H9 (cell line): Measurements from ENCODE around the gene EDDM13. TPM values are rescaled to one million over a fixed set of nuclear protein-coding genes. Genes with fewer than 3 reads are reported as not detected.
A peak's percentile ranks its signal among the peaks of the same experiment; 100 is the strongest.

Experiments used
- DNase-seq: peaks from one replicate; pipeline ENCODE4 v3.0.0-alpha.2; 2017
- H2AFZ ChIP-seq: one replicate; pipeline ENCODE4 v1.6.1; 2013; ENCODE audit warnings: mild to moderate bottlenecking, low read length, control low read depth, moderate library complexity
- H2AK5ac ChIP-seq: 2 replicates; pipeline ENCODE4 v1.6.1; 2013; ENCODE audit warnings: low read length, control low read depth, mixed read lengths; ENCODE audit not compliant: insufficient read length
- H2BK120ac ChIP-seq: one replicate; pipeline ENCODE4 v1.6.1; 2013; ENCODE audit warnings: low read depth, mild to moderate bottlenecking, low read length, control low read depth, inconsistent platforms; ENCODE audit not compliant: poor library complexity, severe bottlenecking
- H2BK12ac ChIP-seq: 2 replicates; pipeline ENCODE4 v1.6.1; 2013; ENCODE audit warnings: low read length, control low read depth, mixed read lengths, low read depth; ENCODE audit not compliant: insufficient read length
- H2BK15ac ChIP-seq: 2 replicates; pipeline ENCODE4 v1.6.1; 2013; ENCODE audit warnings: low read depth, low read length, control low read depth
- H2BK20ac ChIP-seq: one replicate; pipeline ENCODE4 v1.6.1; 2013; ENCODE audit warnings: low read depth, mild to moderate bottlenecking, low read length, control low read depth, inconsistent platforms; ENCODE audit not compliant: poor library complexity, severe bottlenecking
- H2BK5ac ChIP-seq: 2 replicates; pipeline ENCODE4 v1.6.1; 2013; ENCODE audit warnings: low read length, control low read depth, mixed read lengths; ENCODE audit not compliant: insufficient read length
- H3K14ac ChIP-seq: 2 replicates; pipeline ENCODE4 v1.6.1; 2013; ENCODE audit warnings: low read length, control low read depth; ENCODE audit not compliant: insufficient read depth
- H3K18ac ChIP-seq: 2 replicates; pipeline ENCODE4 v1.6.1; 2013; ENCODE audit warnings: low read depth, mild to moderate bottlenecking, mixed read lengths, low read length, control low read depth; ENCODE audit not compliant: insufficient read length
- H3K23ac ChIP-seq: 2 replicates; pipeline ENCODE4 v1.6.1; 2013; ENCODE audit warnings: low read length, control low read depth, mixed read lengths, low read depth; ENCODE audit not compliant: insufficient read length
- H3K23me2 ChIP-seq: 2 replicates; pipeline ENCODE4 v1.6.1; 2013; ENCODE audit warnings: low read depth, mild to moderate bottlenecking, mixed read lengths, low read length, control low read depth; ENCODE audit not compliant: insufficient read length, poor library complexity, severe bottlenecking
- H3K27ac ChIP-seq: 2 replicates; pipeline ENCODE4 v1.5.1; 2013; ENCODE audit warnings: low read length, control low read depth, mixed read lengths, low read depth; ENCODE audit not compliant: insufficient read length
- H3K27me3 ChIP-seq: 2 replicates; pipeline ENCODE4 v1.6.1; 2013; ENCODE audit warnings: low read length, control low read depth, inconsistent platforms; ENCODE audit not compliant: insufficient read depth
- H3K4ac ChIP-seq: 2 replicates; pipeline ENCODE4 v1.6.1; 2013; ENCODE audit warnings: low read depth, mild to moderate bottlenecking, control low read depth, inconsistent platforms, low read length, moderate library complexity
- H3K4me1 ChIP-seq: 2 replicates; pipeline ENCODE4 v1.6.1; 2013; ENCODE audit warnings: low read length, control low read depth, inconsistent platforms; ENCODE audit not compliant: insufficient read depth
- H3K4me2 ChIP-seq: 2 replicates; pipeline ENCODE4 v1.6.1; 2013; ENCODE audit warnings: low read length, control low read depth, mixed read lengths; ENCODE audit not compliant: insufficient read length, insufficient read depth
- H3K56ac ChIP-seq: 2 replicates; pipeline ENCODE4 v1.6.1; 2013; ENCODE audit warnings: low read depth, mild to moderate bottlenecking, mixed read lengths, low read length, control low read depth; ENCODE audit not compliant: insufficient read length
- H3K79me1 ChIP-seq: 2 replicates; pipeline ENCODE4 v1.6.1; 2013; ENCODE audit warnings: low read depth, mild to moderate bottlenecking, moderate library complexity, low read length, control low read depth, inconsistent platforms; ENCODE audit not compliant: insufficient read depth, poor library complexity, severe bottlenecking
- H3K79me2 ChIP-seq: 2 replicates; pipeline ENCODE4 v1.6.1; 2013; ENCODE audit warnings: low read length, control low read depth, inconsistent platforms; ENCODE audit not compliant: insufficient read depth
- H3K9ac ChIP-seq: 2 replicates; pipeline ENCODE4 v1.6.1; 2013; ENCODE audit warnings: low read length, control low read depth, mixed read lengths; ENCODE audit not compliant: insufficient read length; ENCODE audit errors: extremely low read depth
- H3K9me3 ChIP-seq: one replicate; pipeline ENCODE4 v1.6.1; 2013; ENCODE audit warnings: low read depth, low read length, inconsistent platforms; ENCODE audit not compliant: control insufficient read depth
- H3T11ph ChIP-seq: one replicate; pipeline ENCODE4 v1.6.1; 2013; ENCODE audit warnings: mild to moderate bottlenecking, low read length, control low read depth, inconsistent platforms
- H4K20me1 ChIP-seq: one replicate; pipeline ENCODE4 v1.6.1; 2013; ENCODE audit not compliant: control insufficient read depth, insufficient read length, insufficient read depth
- H4K5ac ChIP-seq: 2 replicates; pipeline ENCODE4 v1.6.1; 2013; ENCODE audit warnings: low read depth, mild to moderate bottlenecking, mixed read lengths, low read length, control low read depth; ENCODE audit not compliant: insufficient read length
- H4K8ac ChIP-seq: replicated peaks from 2 replicates; pipeline ENCODE4 v1.6.1; 2013; ENCODE audit warnings: low read length, control low read depth, mixed read lengths, low read depth; ENCODE audit not compliant: insufficient read length
- H4K91ac ChIP-seq: 2 replicates; pipeline ENCODE4 v1.6.1; 2013; ENCODE audit warnings: low read depth, mild to moderate bottlenecking, moderate library complexity, mixed read lengths, low read length, control low read depth; ENCODE audit not compliant: insufficient read length
- H3K27ac Mint-ChIP-seq, 3 experiments: 2 replicates in 2 of 3; 3 replicates in 1 of 3; pipeline ENCODE4 v1.8.0; 2020 to 2021; ENCODE audit warnings: mixed read lengths in 3 of 3, mild to moderate bottlenecking in 1 of 3, moderate library complexity in 1 of 3
- H3K27me3 Mint-ChIP-seq: 2 replicates; pipeline ENCODE4 v1.8.0; 2021; ENCODE audit warnings: low read depth, mild to moderate bottlenecking, moderate library complexity, mixed read lengths
- H3K36me3 Mint-ChIP-seq, 3 experiments: 2 replicates in 2 of 3; 3 replicates in 1 of 3; pipeline ENCODE4 v1.8.0; 2020 to 2021; ENCODE audit warnings: low read depth in 3 of 3, mixed read lengths in 3 of 3; ENCODE audit not compliant: insufficient read depth in 1 of 3
- H3K4me1 Mint-ChIP-seq, 2 experiments: 2 replicates each; pipeline ENCODE4 v1.8.0; 2020; ENCODE audit warnings: mixed read lengths in 2 of 2
- H3K4me3 Mint-ChIP-seq, 2 experiments: 2 replicates in 1 of 2; 3 replicates in 1 of 2; pipeline ENCODE4 v1.8.0; 2020 to 2021; ENCODE audit warnings: mild to moderate bottlenecking in 2 of 2, mixed read lengths in 2 of 2, moderate library complexity in 1 of 2
- H3K9me3 Mint-ChIP-seq, 2 experiments: 2 replicates in 1 of 2; 3 replicates in 1 of 2; pipeline ENCODE4 v1.8.0; 2020; ENCODE audit warnings: mild to moderate bottlenecking in 2 of 2, mixed read lengths in 2 of 2, moderate library complexity in 1 of 2
- CTCF ChIP-seq: fragments of 200-600 bp; sonication (generic); conservative IDR thresholded peaks from 3 replicates; pipeline ENCODE4 v1.8.0; 2021; ENCODE audit warnings: antibody characterized with exemption, mild to moderate bottlenecking
- WGBS: extraction: QIAGEN DNeasy Blood & Tissue Kit; methylation state at CpG from one replicate; pipeline ENCODE4 v1.1.7; 2013; ENCODE audit warnings: missing lambda C conversion rate, low lambda C conversion rate, mixed read lengths; ENCODE audit not compliant: insufficient read length; ENCODE audit errors: extremely low coverage; 5-methylcytosine and 5-hydroxymethylcytosine counted together
- total RNA-seq: library from RNA; stranded (reverse); gene quantifications from 2 replicates; pipeline ENCODE4 v1.2.1, GENCODE V29; 2021

Gene EDDM13
- total RNA-seq, 1 experiment from 2014 or later = not detected

GRCh38 chr19:56312787-56313657 is 40.5 kb downstream of the EDDM13 start:
- Histone ChIP-seq H2BK120ac (no peak overlapping the region), H3K4ac (no peak overlapping the region), H2AK5ac (no peak overlapping the region), H3K27me3 (no peaks in the 10 kb centered on the region), H4K20me1 (no peaks in the 10 kb centered on the region), H3K18ac (no peak overlapping the region), H4K8ac (no peak overlapping the region), H2BK20ac (no peak overlapping the region), H3K56ac (no peak overlapping the region), H3K23me2 (peaks cover 9% of the 10 kb centered on the region), H2BK5ac (no peak overlapping the region), H3K9ac (no peak overlapping the region), H4K5ac (no peak overlapping the region), H4K91ac (no peak overlapping the region), H3K14ac (no peak overlapping the region), H3T11ph (no peak overlapping the region), H3K23ac (no peak overlapping the region), H2AFZ (no peak overlapping the region), H3K27ac (no peak overlapping the region), H3K4me1 (no peaks in the 10 kb centered on the region), H3K9me3 (no peaks in the 10 kb centered on the region), H2BK15ac (no peak overlapping the region), H3K4me2 (no peak overlapping the region), H3K79me2 (no peaks in the 10 kb centered on the region), H3K79me1 (no peaks in the 10 kb centered on the region), H2BK12ac (no peak overlapping the region)
- Mint-ChIP-seq H3K36me3 (peaks cover 5 to 16% (median 7%) of the 10 kb centered on the region in 3 experiments; a peak in 6 of 7 replicates), H3K4me1 (peaks cover 10 to 14% of the 10 kb centered on the region in 2 experiments), H3K4me3 (peak overlapping the region; percentile 90 to 91), H3K27me3 (no peaks in the 10 kb centered on the region), H3K27ac (no peak overlapping the region), H3K9me3 (peaks cover 2 to 3% of the 10 kb centered on the region in 2 experiments; a peak in 4 of 5 replicates)
- no peak for TF ChIP-seq CTCF
- DNase-seq = no peak
- WGBS = no CpG with 5 or more reads among the region's 10 CpGs
